Measurements from ENCODE around the gene CUEDC1. TPM values are rescaled to one million over a fixed set of nuclear protein-coding genes. Genes with fewer than 3 reads are reported as not detected.

The CUEDC1 gene
- total and polyA plus RNA-seq, 2 of the 4 experiments (the other 2 are of a cell fraction): 4.1 to 21.2 TPM

GRCh38 chr17:57819867-57820266 lies 135.3 kb downstream of the CUEDC1 start:
- in situ Hi-C loops (cut with MboI; ENCODE audit: low sequenced_read_pairs): loop anchor here (25.0 kb wide), 1 partner anchor 2008 kb away; no protein-coding TSS in a partner anchor
- WGBS, 2 experiments (ENCODE audit: extremely low coverage in 2 of 2, insufficient read length in 1 of 2): 81% methylated on average over 4 of the region's 5 CpGs; no CpG with 5 or more reads in 1 of the 2 experiments

More at GRCh38 chr17:57819867-57820266, 135.3 kb downstream of the CUEDC1 start:
- Histone ChIP-seq H3K4me2 (ENCODE audit: low read depth, low read length) (no peak overlapping the region), H4K5ac (ENCODE audit: low read depth, low read length) (no peak overlapping the region), H3K27ac (ENCODE audit: insufficient read depth, low read length) (no peak overlapping the region), H3K4me1 (ENCODE audit: control insufficient read depth, insufficient read depth, low read length) (peaks cover 3% of the 10 kb centered on the region; the same call in 1 of the 2 replicates), H3K27me3 (ENCODE audit: control insufficient read depth, insufficient read depth, low read length) (peaks cover 27% of the 10 kb centered on the region), H4K20me1 (ENCODE audit: insufficient read depth, low read length) (no peaks in the 10 kb centered on the region), H2AFZ (replicated peaks; ENCODE audit: low read length, poor library complexity) (no peak overlapping the region), H4K91ac (ENCODE audit: insufficient read depth, low read depth, low read length) (no peak overlapping the region), H3K18ac (ENCODE audit: low read depth, low read length) (no peak overlapping the region), H3K9me3 (ENCODE audit: control insufficient read depth, insufficient read depth, low read length) (no peaks in the 10 kb centered on the region), H3K4me3 (ENCODE audit: insufficient read depth, low read depth, low read length) (no peak overlapping the region), H3K23ac (ENCODE audit: low read depth, low read length) (no peak overlapping the region), H3K79me1 (ENCODE audit: low read depth in 1 of 2, low read length in 2 of 2) (no peaks in the 10 kb centered on the region), H3K9me1 (ENCODE audit: insufficient read depth, low read length) (no peaks in the 10 kb centered on the region; the same call in 1 of the 2 replicates), H3K9ac (ENCODE audit: low read depth, low read length) (no peak overlapping the region), H2AK5ac (ENCODE audit: low read depth, low read length) (no peak overlapping the region), H2BK20ac (ENCODE audit: low read depth, low read length) (no peak overlapping the region), H2BK120ac (ENCODE audit: low read depth, low read length) (no peak overlapping the region), H3K14ac (replicated peaks; ENCODE audit: low read depth, low read length) (no peak overlapping the region), H4K8ac (ENCODE audit: low read depth in 2 of 2, low read length in 2 of 2) (no peak overlapping the region), H3K36me3 (ENCODE audit: control insufficient read depth, insufficient read depth, low read length) (no peaks in the 10 kb centered on the region), H3K56ac (ENCODE audit: extremely low read depth, insufficient read depth, low read length) (no peak overlapping the region), H2BK5ac (ENCODE audit: low read depth, low read length, poor library complexity, severe bottlenecking) (no peak overlapping the region), H3K4ac (ENCODE audit: low read depth, low read length) (no peak overlapping the region), H2AK9ac (replicated peaks; ENCODE audit: low read depth, low read length, poor library complexity) (no peak overlapping the region), H2BK15ac (ENCODE audit: low read depth, low read length) (no peak overlapping the region)
- intact Hi-C loops (cut with micrococcal nuclease) (no loop called here), dilution Hi-C loops (cut with HindIII; ENCODE audit: low sequenced_read_pairs, unreplicated experiment) (no loop called here)
- BruUV-seq (replicated peaks): no TSS peak
- POLR2A ChIA-PET (ENCODE audit: unreplicated experiment): no interaction called here
- TF ChIP-seq NFE2L2 (IDR thresholded peaks at IDR 0.05; ENCODE audit: low read depth, low read length) (no peak), USF2 (IDR thresholded peaks at IDR 0.05; ENCODE audit: low read depth, low read length) (no peak), BHLHE40 (IDR thresholded peaks at IDR 0.05; ENCODE audit: low read depth, low read length) (no peak), RFX5 (IDR thresholded peaks at IDR 0.05; ENCODE audit: low read depth, low read length) (no peak), MXI1 (IDR thresholded peaks at IDR 0.05; ENCODE audit: borderline replicate concordance, low read depth, low read length) (no peak), POLR2A (IDR thresholded peaks at IDR 0.05; ENCODE audit: low read depth, low read length) (no peak), CEBPB (IDR thresholded peaks at IDR 0.05; ENCODE audit: low read depth, low read length) (no peak), CTCF (conservative IDR thresholded peaks at IDR 0.05; ENCODE audit: low read depth, low read length) (no peak), SMC3 (IDR thresholded peaks at IDR 0.05; ENCODE audit: low read depth, low read length) (no peak), FOS (IDR thresholded peaks at IDR 0.05; ENCODE audit: low read depth, low read length) (no peak), MAFK (IDR thresholded peaks at IDR 0.05; ENCODE audit: low read depth, low read length) (no peak), RAD21 (IDR thresholded peaks at IDR 0.05; ENCODE audit: low read length) (no peak), CHD1 (IDR thresholded peaks at IDR 0.05; ENCODE audit: low read depth, low read length) (no peak), RCOR1 (IDR thresholded peaks at IDR 0.05; ENCODE audit: insufficient replicate concordance, low read length) (no peak), ELK1 (IDR thresholded peaks at IDR 0.05; ENCODE audit: borderline replicate concordance, low read depth, low read length) (no peak), MAZ (IDR thresholded peaks at IDR 0.05; ENCODE audit: borderline replicate concordance, low read depth, low read length) (no peak)
- CTCF ChIA-PET: no interaction called here
- ATAC-seq (ENCODE audit: low read depth) (no peak), DNase-seq (no peak)

All from IMR-90 (cell line).